ENCODE data around the gene NGB. TPM values are rescaled to one million over a fixed set of nuclear protein-coding genes. Genes with fewer than 3 reads are reported as not detected.

NGB gene
- total RNA-seq, 1 donor from 2014 or later, result not detected

GRCh38 chr14:77238996-77239395 lies 32.0 kb downstream of the NGB start:
- DNase-seq (ENCODE audit: extremely low read depth, low read depth, low spot score), result no peak

GRCh38 chr14:77238356-77238755 lies 32.6 kb downstream of the NGB start:
- DNase-seq (ENCODE audit: extremely low read depth, low read depth, low spot score), result no peak

- DNase-seq (ENCODE audit: extremely low read depth, low read depth, low spot score), result no peak
These were observed 34.2 kb downstream of the NGB start for GRCh38 chr14:77236814-77237213.

- DNase-seq (ENCODE audit: extremely low read depth, low read depth, low spot score), result no peak
These were observed 39.3 kb downstream of the NGB start for GRCh38 chr14:77231721-77232120.

GRCh38 chr14:77230914-77231313 lies 40.1 kb downstream of the NGB start:
- DNase-seq (ENCODE audit: extremely low read depth, low read depth, low spot score), result no peak

GRCh38 chr14:77228056-77228455 lies 43.0 kb downstream of the NGB start:
- DNase-seq (ENCODE audit: extremely low read depth, low read depth, low spot score), result no peak

GRCh38 chr14:77225892-77226557 lies 45.0 kb downstream of the NGB start:
- no peak for DNase-seq (ENCODE audit: extremely low read depth, low read depth, low spot score)

GRCh38 chr14:77225254-77225653 lies 45.8 kb downstream of the NGB start:
- no peak for DNase-seq (ENCODE audit: extremely low read depth, low read depth, low spot score)

- no peak for DNase-seq (ENCODE audit: extremely low read depth, low read depth, low spot score)
These were observed 46.8 kb downstream of the NGB start for GRCh38 chr14:77224212-77224611.

GRCh38 chr14:77222546-77223225 lies 48.3 kb downstream of the NGB start:
- no peak for DNase-seq (ENCODE audit: extremely low read depth, low read depth, low spot score)

GRCh38 chr14:77221241-77221871 lies 49.6 kb downstream of the NGB start:
- no peak for DNase-seq (ENCODE audit: extremely low read depth, low read depth, low spot score)

GRCh38 chr14:77220246-77221017 lies 50.6 kb downstream of the NGB start:
- no peak for DNase-seq (ENCODE audit: extremely low read depth, low read depth, low spot score)

GRCh38 chr14:77219591-77219990 lies 51.4 kb downstream of the NGB start:
- no peak for DNase-seq (ENCODE audit: extremely low read depth, low read depth, low spot score)

- DNase-seq (ENCODE audit: extremely low read depth, low read depth, low spot score), result no peak
These were observed 53.5 kb downstream of the NGB start for GRCh38 chr14:77217551-77217950.

Other genes starting within 250 kb of the NGB start
- gene IRF2BPL, start 242.5 kb downstream of the NGB start, total RNA-seq, result 23.7 and 34.2 TPM in 2 replicates
- 12.5 and 19.0 TPM in 2 replicates for gene CIPC, start 172.9 kb downstream of the NGB start, total RNA-seq
- gene ZDHHC22, start 129.4 kb downstream of the NGB start, total RNA-seq, result not detected in 2 replicates
- gene TMEM63C, start 89.4 kb downstream of the NGB start, total RNA-seq, result 0.35 and 0.82 TPM in 2 replicates
- gene POMT2, start 49.7 kb upstream of the NGB start, total RNA-seq, result 14.6 and 34.3 TPM in 2 replicates
- 16.0 and 20.2 TPM in 2 replicates for gene GSTZ1, start 49.8 kb upstream of the NGB start, total RNA-seq
- gene TMED8, start 105.9 kb upstream of the NGB start, total RNA-seq, result 8.9 and 10.7 TPM in 2 replicates
- 1.1 and 3.3 TPM in 2 replicates for gene SAMD15, start 106.2 kb upstream of the NGB start, total RNA-seq
- 0.12 TPM in 1 of 2 replicates, not detected in the other for gene NOXRED1, start 152.3 kb upstream of the NGB start, total RNA-seq
- 29.1 and 29.6 TPM in 2 replicates for gene VIPAS39, start 186.4 kb upstream of the NGB start, total RNA-seq
- 113 and 121 TPM in 2 replicates for gene AHSA1, start 186.9 kb upstream of the NGB start, total RNA-seq
- 0.41 TPM in 1 of 2 replicates, not detected in the other for gene ISM2, start 227.6 kb upstream of the NGB start, total RNA-seq